HL-60/S4 treated with phorbol 12-myristate 13-acetate at 8.2 ng/mL for 4 days and 3 days (cell line): ENCODE measurements around the gene TMEM151A.
"Not testable (repeated sequence)": the region's sequence is repeated elsewhere in the genome, so short reads cannot be mapped to it uniquely, and the experiment has no call there.

ENCODE experiments used
- in situ Hi-C: fragments of 300-500 bp; cut with MboI; formaldehyde crosslinking; loops from 2 replicates; pipeline ENCODE4 v1.15.0; 2022; ENCODE audit warnings: low sequenced_read_pairs

Gene TMEM151A

GRCh38 chr11:66297610-66298009, 5.9 kb downstream of the TMEM151A start:
- in situ Hi-C loops = no loop called here

DNA sequence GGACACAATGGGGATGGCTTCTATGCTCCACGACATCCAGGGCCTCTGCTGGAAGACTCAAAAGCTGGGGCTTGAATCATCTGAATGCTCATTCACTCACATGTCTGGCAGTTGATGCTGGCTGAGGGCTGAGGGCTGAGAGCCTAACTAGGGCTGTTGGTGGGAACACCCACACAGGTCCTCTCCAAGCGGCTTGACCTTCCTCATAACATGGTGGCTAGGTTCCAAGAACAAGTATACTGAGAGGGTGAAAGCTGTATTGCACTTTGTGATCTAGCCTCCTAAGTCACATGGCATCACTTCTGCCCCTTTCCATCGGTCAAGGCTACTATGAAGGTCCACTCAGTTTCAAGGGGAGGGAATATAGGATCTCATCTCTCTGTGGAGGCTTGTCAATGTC, 7.5 kb downstream of the TMEM151A start:
- in situ Hi-C loops = no loop called here

- in situ Hi-C loops = loop anchor here (10.0 kb wide), 1 partner anchor 82 kb away; no protein-coding TSS in a partner anchor
These were observed 11.0 kb downstream of the TMEM151A start for GRCh38 chr11:66302656-66303055.

GRCh38 chr11:66309475-66309874, 17.8 kb downstream of the TMEM151A start:
- in situ Hi-C loops = loop anchor here (10.0 kb wide), 1 partner anchor 75 kb away; no protein-coding TSS in a partner anchor

GRCh38 chr11:66310324-66310723, 18.6 kb downstream of the TMEM151A start:
- in situ Hi-C loops = no loop called here

DNA sequence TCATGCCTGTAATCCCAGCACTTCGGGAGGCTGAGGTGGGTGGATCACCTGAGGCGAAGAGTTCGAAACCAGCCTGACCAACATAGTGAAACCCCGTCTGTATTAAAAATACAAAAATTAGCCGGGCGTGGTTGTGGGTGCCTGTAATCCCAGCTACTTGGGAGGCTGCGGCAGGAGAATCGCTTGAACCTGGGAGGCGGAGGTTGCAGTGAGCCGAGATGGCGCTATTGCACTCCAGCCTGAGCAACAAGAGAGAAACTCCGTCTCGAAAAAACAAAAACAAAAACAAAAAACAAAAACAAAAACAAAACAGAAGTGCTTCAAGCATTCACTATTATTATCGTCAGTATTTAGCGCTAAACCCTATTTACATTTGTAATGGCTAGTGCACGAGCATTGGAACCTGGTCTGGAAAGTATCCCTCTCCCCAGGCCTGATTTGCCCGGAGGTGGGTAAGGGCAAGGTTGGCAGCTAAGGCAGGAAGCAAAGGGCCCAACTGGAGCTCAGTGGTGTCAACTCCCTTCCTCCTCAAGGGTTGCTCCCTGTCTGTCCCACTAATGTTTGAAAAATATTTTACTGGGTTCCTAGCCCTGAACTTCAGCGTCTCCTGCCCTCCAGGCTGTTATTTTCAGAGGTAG, 19.2 kb downstream of the TMEM151A start:
- in situ Hi-C loops = not testable (repeated sequence)

DNA sequence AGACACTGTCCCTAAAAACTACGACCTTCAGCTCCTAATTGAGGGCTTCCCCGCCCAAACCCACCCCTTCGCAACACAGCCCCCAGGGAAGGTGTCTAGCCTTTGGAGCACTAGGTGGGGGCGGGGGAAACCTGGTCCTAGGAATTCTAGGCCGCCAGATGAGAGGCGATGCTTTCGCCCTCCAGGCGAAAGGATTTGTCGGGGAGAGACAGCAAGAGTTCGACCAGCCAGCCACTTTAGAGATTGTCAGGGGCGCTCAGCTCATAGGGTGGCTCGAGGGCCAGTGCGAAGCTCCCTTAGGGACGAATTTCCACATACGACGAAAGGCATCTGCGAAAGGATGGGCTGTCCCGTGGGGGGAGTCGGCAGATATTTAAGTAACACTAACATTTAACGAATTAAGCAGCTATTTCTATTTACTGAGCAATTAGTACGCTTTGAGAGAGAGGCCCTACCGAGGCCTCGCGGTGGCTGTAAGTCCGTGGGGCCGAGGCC, 19.8 kb downstream of the TMEM151A start:
- in situ Hi-C loops = no loop called here

- in situ Hi-C loops = no loop called here
These were observed 20.4 kb downstream of the TMEM151A start for GRCh38 chr11:66311965-66312548.

- in situ Hi-C loops = no loop called here
These were observed 21.0 kb downstream of the TMEM151A start for GRCh38 chr11:66312549-66313320.

DNA sequence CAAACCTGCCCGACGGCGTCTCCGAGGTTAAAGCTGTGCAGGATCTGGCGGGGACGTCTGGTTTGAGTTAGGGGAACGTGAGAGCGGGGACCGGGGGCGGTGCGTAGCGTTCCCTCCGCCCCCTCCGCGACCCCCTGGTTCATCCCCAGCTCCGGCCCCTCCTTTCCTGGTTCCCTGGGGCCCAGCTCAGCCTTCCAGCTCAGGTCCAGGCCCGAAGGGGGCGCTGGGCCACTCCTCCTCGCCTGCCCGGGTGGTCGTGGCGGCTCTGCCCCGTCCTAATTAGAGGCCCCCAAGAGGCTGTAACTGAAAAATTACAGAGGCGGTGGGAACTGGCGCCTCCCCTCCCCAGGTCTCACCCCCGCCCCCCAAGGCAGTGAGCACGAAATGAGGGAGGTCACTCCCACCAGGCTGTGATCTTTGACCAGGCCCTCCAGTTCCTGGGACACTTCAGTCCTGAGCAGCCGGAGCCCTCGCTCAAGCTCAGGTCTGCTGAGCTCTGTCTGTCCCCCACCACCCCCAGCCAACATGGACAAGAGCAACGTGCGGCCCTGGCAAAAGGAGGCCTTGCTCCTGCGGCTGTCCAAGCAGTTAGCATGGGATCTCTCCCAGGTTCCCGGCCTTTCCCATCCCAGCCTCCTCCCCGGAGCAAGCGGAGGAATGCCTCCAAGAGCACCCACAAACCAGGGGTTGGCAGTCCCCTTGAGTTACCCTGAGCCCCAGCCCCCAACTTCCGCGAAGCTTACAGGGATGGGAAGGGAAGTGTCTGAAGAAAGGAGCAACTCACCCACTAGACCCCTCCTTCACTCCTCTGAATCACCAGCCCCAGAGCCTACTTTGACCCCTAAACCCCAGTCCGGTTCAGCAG, 21.9 kb downstream of the TMEM151A start:
- in situ Hi-C loops = no loop called here

DNA sequence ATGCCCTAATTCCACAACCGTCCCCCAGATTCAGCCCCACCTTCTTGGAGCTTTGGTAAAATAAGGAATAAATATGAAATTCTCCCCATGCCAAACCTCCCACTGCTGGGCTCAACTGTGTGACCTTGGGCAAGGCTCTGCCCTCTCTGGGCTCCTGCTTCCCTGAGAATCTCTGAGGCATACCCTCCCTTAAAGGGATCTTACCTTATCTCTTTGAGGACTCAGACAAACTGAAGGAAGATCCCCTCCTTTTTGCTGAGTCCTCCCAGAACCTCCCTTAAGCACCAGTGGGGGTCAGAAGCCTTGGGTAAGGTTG, 22.4 kb downstream of the TMEM151A start:
- in situ Hi-C loops = no loop called here

DNA sequence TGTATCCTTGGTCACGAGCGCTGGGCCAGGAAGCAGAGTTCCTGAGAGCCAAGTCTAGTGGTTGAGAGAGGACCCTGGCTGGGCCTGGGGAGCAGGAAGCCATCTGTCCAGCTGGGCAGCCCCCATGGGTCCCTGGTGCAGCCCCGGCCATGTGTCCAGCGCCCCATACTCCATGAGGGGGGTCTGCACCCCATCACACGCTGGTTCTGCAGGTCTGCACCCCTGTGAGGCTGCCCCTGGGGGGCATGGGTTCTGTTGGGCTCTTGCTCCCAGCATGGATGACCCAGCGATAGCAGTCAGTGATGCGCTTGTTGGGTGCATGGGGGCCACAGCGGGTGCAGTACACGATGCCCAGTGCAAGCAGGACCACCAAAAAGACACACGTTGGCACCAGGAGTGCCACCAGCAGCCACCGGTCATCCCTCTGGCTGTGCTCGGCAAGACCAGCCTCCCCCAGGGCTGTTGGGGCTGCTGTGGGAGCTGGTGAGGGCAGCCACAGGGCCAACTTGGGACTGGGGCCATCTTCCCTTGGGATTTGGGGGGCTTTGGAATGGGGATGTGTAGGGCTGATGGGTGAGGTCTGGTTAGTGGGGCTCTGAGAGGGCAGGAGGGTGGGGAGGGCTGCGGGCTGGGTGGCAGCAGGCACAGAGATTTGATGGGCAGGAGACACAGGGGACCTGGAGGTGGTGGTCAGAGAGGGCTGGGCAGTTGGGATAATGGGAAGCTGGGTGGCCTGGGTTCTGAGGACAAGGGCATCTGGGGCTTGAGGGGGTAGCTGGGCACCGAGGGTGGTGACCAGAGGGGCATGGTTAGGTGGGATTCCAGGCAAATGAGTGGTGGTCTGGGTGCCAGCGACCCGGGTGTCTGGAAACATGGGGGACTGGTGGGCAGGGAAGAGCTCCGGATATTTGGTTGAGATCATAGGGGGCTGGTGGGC, 23.1 kb downstream of the TMEM151A start:
- in situ Hi-C loops = no loop called here

DNA sequence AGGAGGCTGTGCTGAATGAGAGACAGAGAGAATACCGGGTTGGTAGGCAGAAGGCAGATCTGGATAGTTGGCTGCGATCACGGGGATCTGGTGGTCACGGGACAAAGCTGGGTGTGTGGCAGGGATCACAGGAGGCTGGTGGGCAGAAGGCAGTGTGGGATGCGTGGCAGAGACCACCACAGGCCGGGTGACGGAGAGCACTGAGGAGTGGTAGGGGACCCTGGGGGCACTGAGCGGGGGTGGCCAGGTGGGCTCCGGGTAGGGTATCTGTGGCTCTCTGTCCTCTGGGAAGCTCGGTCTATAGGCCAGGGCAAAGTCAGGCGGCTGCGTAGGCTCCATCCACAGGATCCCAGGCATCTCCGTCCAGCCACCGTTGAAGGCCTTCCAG, 23.8 kb downstream of the TMEM151A start:
- in situ Hi-C loops = no loop called here

GRCh38 chr11:66315921-66316811, 24.5 kb downstream of the TMEM151A start:
- in situ Hi-C loops = no loop called here

- in situ Hi-C loops = no loop called here
These were observed 25.2 kb downstream of the TMEM151A start, which contains the start of gene CD248 for GRCh38 chr11:66316849-66317251. CD248 (minus strand) TSS chr11:66317044; CDS start chr11:66317027, 17 bp downstream.

- in situ Hi-C loops = no loop called here
These were observed 25.6 kb downstream of the TMEM151A start for GRCh38 chr11:66317322-66317722.

- in situ Hi-C loops = no loop called here
These were observed 26.3 kb downstream of the TMEM151A start for GRCh38 chr11:66317723-66318599.

GRCh38 chr11:66318600-66318970, 26.9 kb downstream of the TMEM151A start:
- in situ Hi-C loops = no loop called here
